Measurements from ENCODE around the gene IQSEC1.

The IQSEC1 gene

GRCh38 chr3:12961697-12962036, 111.6 kb downstream of the IQSEC1 start:
- Histone ChIP-seq H3K27ac (ENCODE audit: low read length) (no peak overlapping the region), H3K9me3 (ENCODE audit: control insufficient read depth in 2 of 2, low read length in 2 of 2) (no peaks in the 10 kb centered on the region), H3K36me3 (ENCODE audit: control insufficient read depth in 2 of 2, insufficient read depth in 2 of 2, low read length in 2 of 2) (no peaks in the 10 kb centered on the region), H3K4me3 (ENCODE audit: low read length in 2 of 2) (no peak overlapping the region), H3K4me1 (ENCODE audit: control insufficient read depth, insufficient read depth, low read length) (peaks cover 96% of the 10 kb centered on the region), H3K27me3 (ENCODE audit: control insufficient read depth in 1 of 2, insufficient read depth in 2 of 2, low read length in 2 of 2) (no peaks in the 10 kb centered on the region), H3K9ac (ENCODE audit: low read length in 2 of 2) (peak overlapping the region in 1 of 2 donors; percentile 13)

- Histone ChIP-seq H3K27ac (ENCODE audit: low read length) (peak overlapping the region; percentile 6), H3K4me1 (ENCODE audit: control insufficient read depth, insufficient read depth, low read length) (peaks cover 96% of the 10 kb centered on the region)
These were observed 112.1 kb downstream of the IQSEC1 start for GRCh38 chr3:12961007-12961696.

GRCh38 chr3:12960497-12960896, 112.7 kb downstream of the IQSEC1 start:
- H3K36me3 ChIP-seq (ENCODE audit: control insufficient read depth in 2 of 2, insufficient read depth in 2 of 2, low read length in 2 of 2), result no peaks in the 10 kb centered on the region
- H3K9me3 ChIP-seq (ENCODE audit: control insufficient read depth in 2 of 2, low read length in 2 of 2), result no peaks in the 10 kb centered on the region
- H3K9ac ChIP-seq (ENCODE audit: low read length in 2 of 2), result no peak overlapping the region
- no peaks in the 10 kb centered on the region for H3K27me3 ChIP-seq (ENCODE audit: control insufficient read depth in 1 of 2, insufficient read depth in 2 of 2, low read length in 2 of 2)
- no peak overlapping the region for H3K4me3 ChIP-seq (ENCODE audit: low read length in 2 of 2)
- H3K4me1 ChIP-seq (ENCODE audit: control insufficient read depth, insufficient read depth, low read length), result peaks cover 96% of the 10 kb centered on the region
- H3K27ac ChIP-seq (ENCODE audit: low read length), result peak overlapping the region; percentile 18

More at GRCh38 chr3:12961007-12961696, 112.1 kb downstream of the IQSEC1 start:
- no peak overlapping the region for H3K9ac ChIP-seq (ENCODE audit: low read length in 2 of 2)
- no peaks in the 10 kb centered on the region for H3K9me3 ChIP-seq (ENCODE audit: control insufficient read depth in 2 of 2, low read length in 2 of 2)
- H3K27me3 ChIP-seq (ENCODE audit: control insufficient read depth in 1 of 2, insufficient read depth in 2 of 2, low read length in 2 of 2), result no peaks in the 10 kb centered on the region
- no peak overlapping the region for H3K4me3 ChIP-seq (ENCODE audit: low read length in 2 of 2)
- no peaks in the 10 kb centered on the region for H3K36me3 ChIP-seq (ENCODE audit: control insufficient read depth in 2 of 2, insufficient read depth in 2 of 2, low read length in 2 of 2)

GRCh38 chr3:12959838-12960378, 113.3 kb downstream of the IQSEC1 start:
- H3K27me3 ChIP-seq (ENCODE audit: control insufficient read depth in 1 of 2, insufficient read depth in 2 of 2, low read length in 2 of 2), result no peaks in the 10 kb centered on the region
- peak overlapping the region in 1 of 2 donors; percentile 8 for H3K4me3 ChIP-seq (ENCODE audit: low read length in 2 of 2)
- H3K9me3 ChIP-seq (ENCODE audit: control insufficient read depth in 2 of 2, low read length in 2 of 2), result no peaks in the 10 kb centered on the region
- H3K27ac ChIP-seq (ENCODE audit: low read length), result peak overlapping the region; percentile 18
- H3K36me3 ChIP-seq (ENCODE audit: control insufficient read depth in 2 of 2, insufficient read depth in 2 of 2, low read length in 2 of 2), result no peaks in the 10 kb centered on the region
- peaks cover 96% of the 10 kb centered on the region for H3K4me1 ChIP-seq (ENCODE audit: control insufficient read depth, insufficient read depth, low read length)
- H3K9ac ChIP-seq (ENCODE audit: low read length in 2 of 2), result no peak overlapping the region

- peak overlapping the region; percentile 71 for H3K27ac ChIP-seq (ENCODE audit: low read length)
- H3K4me3 ChIP-seq (ENCODE audit: low read length in 2 of 2), result no peak overlapping the region
- H3K9me3 ChIP-seq (ENCODE audit: control insufficient read depth in 2 of 2, low read length in 2 of 2), result no peaks in the 10 kb centered on the region
- H3K36me3 ChIP-seq (ENCODE audit: control insufficient read depth in 2 of 2, insufficient read depth in 2 of 2, low read length in 2 of 2), result no peaks in the 10 kb centered on the region
- peaks cover 96% of the 10 kb centered on the region for H3K4me1 ChIP-seq (ENCODE audit: control insufficient read depth, insufficient read depth, low read length)
- H3K27me3 ChIP-seq (ENCODE audit: control insufficient read depth in 1 of 2, insufficient read depth in 2 of 2, low read length in 2 of 2), result no peaks in the 10 kb centered on the region
- no peak overlapping the region for H3K9ac ChIP-seq (ENCODE audit: low read length in 2 of 2)
These were observed 113.8 kb downstream of the IQSEC1 start for GRCh38 chr3:12959410-12959809.

- Histone ChIP-seq H3K27ac (ENCODE audit: low read length) (peak overlapping the region; percentile 71), H3K4me3 (ENCODE audit: low read length in 2 of 2) (peak overlapping the region in 1 of 2 donors; percentile 40), H3K36me3 (ENCODE audit: control insufficient read depth in 2 of 2, insufficient read depth in 2 of 2, low read length in 2 of 2) (no peaks in the 10 kb centered on the region), H3K9ac (ENCODE audit: low read length in 2 of 2) (peak overlapping the region in 1 of 2 donors; percentile 13), H3K4me1 (ENCODE audit: control insufficient read depth, insufficient read depth, low read length) (peaks cover 97% of the 10 kb centered on the region), H3K27me3 (ENCODE audit: control insufficient read depth in 1 of 2, insufficient read depth in 2 of 2, low read length in 2 of 2) (no peaks in the 10 kb centered on the region), H3K9me3 (ENCODE audit: control insufficient read depth in 2 of 2, low read length in 2 of 2) (no peaks in the 10 kb centered on the region)
These were observed 115.1 kb downstream of the IQSEC1 start for GRCh38 chr3:12957824-12958792.

GRCh38 chr3:12957339-12957738, 115.9 kb downstream of the IQSEC1 start:
- no peaks in the 10 kb centered on the region for H3K9me3 ChIP-seq (ENCODE audit: control insufficient read depth in 2 of 2, low read length in 2 of 2)
- peak overlapping the region; percentile 71 for H3K27ac ChIP-seq (ENCODE audit: low read length)
- H3K27me3 ChIP-seq (ENCODE audit: control insufficient read depth in 1 of 2, insufficient read depth in 2 of 2, low read length in 2 of 2), result no peaks in the 10 kb centered on the region
- H3K4me3 ChIP-seq (ENCODE audit: low read length in 2 of 2), result peak overlapping the region in 1 of 2 donors; percentile 40
- peak overlapping the region in 1 of 2 donors; percentile 13 for H3K9ac ChIP-seq (ENCODE audit: low read length in 2 of 2)
- peaks cover 96% of the 10 kb centered on the region for H3K4me1 ChIP-seq (ENCODE audit: control insufficient read depth, insufficient read depth, low read length)
- no peaks in the 10 kb centered on the region for H3K36me3 ChIP-seq (ENCODE audit: control insufficient read depth in 2 of 2, insufficient read depth in 2 of 2, low read length in 2 of 2)

- Histone ChIP-seq H3K9ac (ENCODE audit: low read length in 2 of 2) (no peak overlapping the region), H3K9me3 (ENCODE audit: control insufficient read depth in 2 of 2, low read length in 2 of 2) (no peaks in the 10 kb centered on the region), H3K36me3 (ENCODE audit: control insufficient read depth in 2 of 2, insufficient read depth in 2 of 2, low read length in 2 of 2) (no peaks in the 10 kb centered on the region), H3K4me1 (ENCODE audit: control insufficient read depth, insufficient read depth, low read length) (peaks cover 86% of the 10 kb centered on the region), H3K27ac (ENCODE audit: low read length) (no peak overlapping the region), H3K4me3 (ENCODE audit: low read length in 2 of 2) (no peak overlapping the region), H3K27me3 (ENCODE audit: control insufficient read depth in 1 of 2, insufficient read depth in 2 of 2, low read length in 2 of 2) (no peaks in the 10 kb centered on the region)
These were observed 116.9 kb downstream of the IQSEC1 start for GRCh38 chr3:12956316-12956660.

- no peaks in the 10 kb centered on the region for H3K9me3 ChIP-seq (ENCODE audit: control insufficient read depth in 2 of 2, low read length in 2 of 2)
- H3K27me3 ChIP-seq (ENCODE audit: control insufficient read depth in 1 of 2, insufficient read depth in 2 of 2, low read length in 2 of 2), result no peaks in the 10 kb centered on the region
- H3K36me3 ChIP-seq (ENCODE audit: control insufficient read depth in 2 of 2, insufficient read depth in 2 of 2, low read length in 2 of 2), result no peaks in the 10 kb centered on the region
- H3K27ac ChIP-seq (ENCODE audit: low read length), result peak overlapping the region; percentile 73
- H3K4me1 ChIP-seq (ENCODE audit: control insufficient read depth, insufficient read depth, low read length), result peaks cover 81% of the 10 kb centered on the region
- no peak overlapping the region for H3K9ac ChIP-seq (ENCODE audit: low read length in 2 of 2)
- H3K4me3 ChIP-seq (ENCODE audit: low read length in 2 of 2), result peak overlapping the region in 1 of 2 donors; percentile 40
These were observed 117.4 kb downstream of the IQSEC1 start for GRCh38 chr3:12955651-12956315.

- Histone ChIP-seq H3K4me3 (ENCODE audit: low read length in 2 of 2) (peak overlapping the region; percentile 1 to 40), H3K36me3 (ENCODE audit: control insufficient read depth in 2 of 2, insufficient read depth in 2 of 2, low read length in 2 of 2) (no peaks in the 10 kb centered on the region), H3K4me1 (ENCODE audit: control insufficient read depth, insufficient read depth, low read length) (peaks cover 74% of the 10 kb centered on the region), H3K27me3 (ENCODE audit: control insufficient read depth in 1 of 2, insufficient read depth in 2 of 2, low read length in 2 of 2) (no peaks in the 10 kb centered on the region), H3K27ac (ENCODE audit: low read length) (peak overlapping the region; percentile 73), H3K9me3 (ENCODE audit: control insufficient read depth in 2 of 2, low read length in 2 of 2) (no peaks in the 10 kb centered on the region), H3K9ac (ENCODE audit: low read length in 2 of 2) (peak overlapping the region; percentile 37 to 42)
These were observed 118.2 kb downstream of the IQSEC1 start for GRCh38 chr3:12954891-12955650.
